CD4-positive, alpha-beta T cell treated with Interleukin-4 for 1 hour (primary cell): ENCODE data around the gene PARD3B.
"Not testable (repeated sequence)": the region's sequence is repeated elsewhere in the genome, so short reads cannot be mapped to it uniquely, and the experiment has no call there.

Experiments
- DNase-seq, 2 donors: peaks; one replicate each; pipeline ENCODE4 v3.0.0-alpha.2; 2020 to 2022

The PARD3B gene

GRCh38 chr2:204541637-204542036 lies 3.6 kb upstream of the PARD3B start:
- DNase-seq: no peak

GRCh38 chr2:204542982-204543608 lies 2.2 kb upstream of the PARD3B start:
- DNase-seq: no peak

GRCh38 chr2:204545861-204546735 lies 823 bp downstream of the PARD3B start:
- no peak for DNase-seq

GRCh38 chr2:204550751-204551511 lies 5.7 kb downstream of the PARD3B start:
- DNase-seq: no peak

- DNase-seq: no peak
Observed at GRCh38 chr2:204551512-204551863, 6.2 kb downstream of the PARD3B start.

GRCh38 chr2:204557604-204558003 lies 12.3 kb downstream of the PARD3B start:
- DNase-seq: no peak

GRCh38 chr2:204559358-204559757 lies 14.1 kb downstream of the PARD3B start:
- DNase-seq: not testable (repeated sequence)

- DNase-seq: no peak
Observed at GRCh38 chr2:204560902-204561301, 15.6 kb downstream of the PARD3B start.

GRCh38 chr2:204561771-204562170 lies 16.5 kb downstream of the PARD3B start:
- no peak for DNase-seq

- DNase-seq: no peak
Observed at GRCh38 chr2:204566439-204566838, 21.2 kb downstream of the PARD3B start.

GRCh38 chr2:204570421-204570820 lies 25.1 kb downstream of the PARD3B start:
- DNase-seq: no peak

- DNase-seq: no peak
Observed at GRCh38 chr2:204571041-204571440, 25.8 kb downstream of the PARD3B start.

GRCh38 chr2:204571911-204572310 lies 26.6 kb downstream of the PARD3B start:
- DNase-seq: no peak

GRCh38 chr2:204573221-204573620 lies 27.9 kb downstream of the PARD3B start:
- no peak for DNase-seq

- DNase-seq: no peak
Observed at GRCh38 chr2:204574486-204574885, 29.2 kb downstream of the PARD3B start.

- no peak for DNase-seq
Observed at GRCh38 chr2:204575463-204575862, 30.2 kb downstream of the PARD3B start.

- no peak for DNase-seq
Observed at GRCh38 chr2:204576362-204576979, 31.2 kb downstream of the PARD3B start.

GRCh38 chr2:204578928-204579598 lies 33.8 kb downstream of the PARD3B start:
- no peak for DNase-seq

GRCh38 chr2:204581946-204582345 lies 36.7 kb downstream of the PARD3B start:
- no peak for DNase-seq

- DNase-seq: no peak
Observed at GRCh38 chr2:204583773-204584172, 38.5 kb downstream of the PARD3B start.

- no peak for DNase-seq
Observed at GRCh38 chr2:204585930-204586329, 40.7 kb downstream of the PARD3B start.

- DNase-seq: no peak
Observed at GRCh38 chr2:204586444-204587180, 41.3 kb downstream of the PARD3B start.
